K562 (cell line): ENCODE measurements around the gene ADAMTSL2. TPM values are rescaled to one million over a fixed set of nuclear protein-coding genes. Genes with fewer than 3 reads are reported as not detected.
A peak's percentile ranks its signal among the peaks of the same experiment; 100 is the strongest.

ENCODE experiments used
- ATAC-seq: fragments of 200-7000 bp; cut with Tn5 transposase; 3 replicates; pipeline ENCODE4 v1.9.1; 2020; ENCODE audit warnings: moderate library complexity
- Bru-seq: library from RNA; stranded (reverse); fragments of 400-500 nt; gene quantifications from one replicate; lab custom pipeline; 2021; lab: Mats Ljungman, UMichigan
- BruChase-seq, 2 experiments: library from RNA; stranded (reverse); fragments of 400-500 nt; gene quantifications; one replicate each; lab custom pipeline; 2021; lab: Mats Ljungman, UMichigan
- BruUV-seq: library from RNA; stranded (reverse); fragments of 400-500 nt; replicated peaks from 2 replicates; lab custom pipeline; 2021; lab: Mats Ljungman, UMichigan
- CTCF ChIA-PET: fragments of 300-600 bp; formaldehyde crosslinking; extraction: SDS; loops from one replicate; lab custom pipeline; 2021; ENCODE audit warnings: low intra/inter-chr PET ratio; lab: Yijun Ruan, JAX
- POLR2A ChIA-PET: fragments of 300-600, 350-650 bp; sonication (Branson Sonifier 250); formaldehyde crosslinking; extraction: SDS; loops from one replicate; lab custom pipeline; 2021; ENCODE audit warnings: antibody characterized with exemption, inconsistent platforms; lab: Yijun Ruan, JAX
- DNase-seq, 4 experiments: peaks; one replicate each; pipeline versions ENCODE4 v3.0.0 to v3.0.0-alpha.2; 2011 to 2018; ENCODE audit warnings: low spot score in 3 of 4, mixed read lengths in 3 of 4; ENCODE audit errors: extremely low read depth in 1 of 4
- FAIRE-seq: peaks from 2 replicates; lab custom pipeline; 2011; peaks lifted over from hg19 to GRCh38; lab: Jason Lieb, UNC
- H2AFZ ChIP-seq: 2 replicates; pipeline ENCODE4 v1.6.0; 2011; ENCODE audit warnings: low read depth, low read length, control low read depth, inconsistent platforms
- H3K27ac ChIP-seq: fragments of 200-600 bp; 3 replicates; pipeline ENCODE4 v1.8.0; 2011; ENCODE audit warnings: low read depth, mild to moderate bottlenecking, control low read depth, inconsistent platforms, low read length, moderate library complexity, mixed read lengths; ENCODE audit errors: extremely low read depth
- H3K27me3 ChIP-seq, 2 experiments: fragments of 300-600 bp in 1 of 2; 2 replicates in 1 of 2; 3 replicates in 1 of 2; pipeline versions ENCODE4 v1.6.0 to v1.8.0; 2011; ENCODE audit warnings: inconsistent platforms in 2 of 2, low read length in 2 of 2, mild to moderate bottlenecking in 1 of 2, mixed read lengths in 1 of 2, moderate library complexity in 1 of 2; ENCODE audit not compliant: control insufficient read depth in 2 of 2, insufficient read depth in 2 of 2
- H3K36me3 ChIP-seq: fragments of 300-600 bp; 3 replicates; pipeline ENCODE4 v1.8.0; 2011; ENCODE audit warnings: mild to moderate bottlenecking, low read length, inconsistent platforms; ENCODE audit not compliant: control insufficient read depth, insufficient read depth
- H3K4me1 ChIP-seq, 2 experiments: fragments of 200-600 bp in 1 of 2; replicated peaks in 1 of 2; 2 replicates in 1 of 2; 3 replicates in 1 of 2; pipeline versions ENCODE4 v1.5.1 to v1.8.0; 2011; ENCODE audit warnings: inconsistent platforms in 2 of 2, low read length in 2 of 2, mild to moderate bottlenecking in 1 of 2, mixed read lengths in 1 of 2, moderate library complexity in 1 of 2; ENCODE audit not compliant: control insufficient read depth in 2 of 2, insufficient read depth in 2 of 2
- H3K4me2 ChIP-seq: 2 replicates; pipeline ENCODE4 v1.6.1; 2011; ENCODE audit warnings: low read length, control low read depth, inconsistent platforms, mixed read lengths; ENCODE audit not compliant: insufficient read depth
- H3K4me3 ChIP-seq: fragments of 200-600 bp; sonication (generic), shearing (Covaris generic); 2 replicates; pipeline ENCODE4 v1.5.1; 2016; ENCODE audit warnings: control low read depth, inconsistent platforms
- H3K79me2 ChIP-seq: fragments of 200-600 bp; 3 replicates; pipeline ENCODE4 v1.8.0; 2011; ENCODE audit warnings: low read length, inconsistent platforms; ENCODE audit not compliant: control insufficient read depth, insufficient read depth
- H3K9ac ChIP-seq, 2 experiments: 2 replicates each; pipeline versions ENCODE4 v1.6.0 to v1.6.1; 2011; ENCODE audit warnings: low read depth in 2 of 2, low read length in 2 of 2, control low read depth in 1 of 2, inconsistent platforms in 1 of 2, mild to moderate bottlenecking in 1 of 2, mixed read lengths in 1 of 2; ENCODE audit not compliant: insufficient read depth in 1 of 2
- H3K9me1 ChIP-seq: one replicate; pipeline ENCODE4 v1.6.0; 2011; ENCODE audit warnings: inconsistent platforms, mild to moderate bottlenecking, low read length, moderate library complexity; ENCODE audit not compliant: control insufficient read depth, insufficient read depth
- H3K9me3 ChIP-seq: replicated peaks from 2 replicates; pipeline ENCODE4 v1.5.1; 2011; ENCODE audit warnings: low read depth, low read length, inconsistent platforms; ENCODE audit not compliant: control insufficient read depth, insufficient read depth
- H4K20me1 ChIP-seq: replicated peaks from 2 replicates; pipeline ENCODE4 v1.6.1; 2011; ENCODE audit warnings: low read length, inconsistent platforms, mixed read lengths; ENCODE audit not compliant: control insufficient read depth, insufficient read depth
- ATF1 ChIP-seq, 2 experiments: fragments of 450-650 bp in 1 of 2; IDR thresholded peaks; 2 replicates each; pipeline ENCODE4 v1.6.1; 2016; ENCODE audit warnings: missing compliant biosample characterization in 1 of 2, missing genetic modification characterization in 1 of 2
- CHD4 ChIP-seq: fragments of 200-600 bp; sonication (generic); IDR thresholded peaks from 3 replicates; pipeline ENCODE4 v1.6.1; 2012; ENCODE audit warnings: low read depth, mild to moderate bottlenecking, mixed read lengths, low read length, inconsistent platforms; ENCODE audit not compliant: insufficient read depth, insufficient replicate concordance, poor library complexity, severe bottlenecking
- EGR1 ChIP-seq: fragments of 450-650 bp; conservative IDR thresholded peaks from 2 replicates; pipeline ENCODE4 v1.6.1; 2017; ENCODE audit warnings: mild to moderate bottlenecking
- THRAP3 ChIP-seq: fragments of 450-650 bp; IDR thresholded peaks from 2 replicates; pipeline ENCODE4 v1.6.1; 2016; ENCODE audit warnings: mild to moderate bottlenecking, inconsistent platforms, borderline replicate concordance
- WGBS: fragments of 100-300 bp; shearing (Covaris generic); methylation state at CpG from one replicate; pipeline ENCODE4 v1.1.6; 2016; ENCODE audit warnings: low coverage, mixed read lengths; ENCODE audit not compliant: insufficient coverage; ENCODE audit errors: missing lambda C conversion rate; 5-methylcytosine and 5-hydroxymethylcytosine counted together
- in situ Hi-C: fragments of 300-500 bp; cut with MboI; formaldehyde crosslinking; loops from 4 replicates; pipeline ENCODE4 v1.15.0; 2018; ENCODE audit warnings: inconsistent platforms, mixed read lengths
- intact Hi-C: fragments of 100-400 bp; cut with micrococcal nuclease; formaldehyde crosslinking; loops from 2 replicates; pipeline ENCODE4 v1.14.2; 2022
- long read RNA-seq, 3 experiments: library from polyadenylated mRNA in 2 of 3; library from RNA in 1 of 3; unstranded in 2 of 3; stranded (forward) in 1 of 3; transcript quantifications; one replicate each; pipeline ENCODE4 v2.0.0, GENCODE V29; 2019 to 2022
- polyA minus RNA-seq, 3 experiments: library from RNA; depleted of rRNA, polyadenylated mRNA; stranded (reverse); fragments of >200 nt; gene quantifications; 2 replicates each; pipeline ENCODE4 v1.2.3, GENCODE V29; 2011
- polyA plus RNA-seq, 8 experiments: library from polyadenylated mRNA; depleted of rRNA in 4 of 8; stranded (reverse) in 5 of 8; unstranded in 3 of 8; fragments of >200 nt; fragmentation: Nextera tagmentation in 2 of 8; fragmentation: Illumina TruSeq in 1 of 8; extraction: Ambion mirVana in 2 of 8; extraction: Trizol in 1 of 8; gene quantifications; 2 replicates each; pipeline versions ENCODE4 v1.2.1 to v1.2.3, GENCODE V29; 2011 to 2014; ENCODE audit warnings: inconsistent platforms in 1 of 8, missing spikeins in 1 of 8
- total RNA-seq, 7 experiments: library from RNA; depleted of rRNA in 6 of 7; stranded (reverse); fragments of >200 nt in 6 of 7; fragmentation: Illumina TruSeq in 2 of 7; extraction: Trizol in 2 of 7; gene quantifications; 2 replicates each; pipeline versions ENCODE4 v1.2.1 to v1.2.3, GENCODE V29; 2011 to 2021; ENCODE audit warnings: low replicate concordance in 1 of 7
- TF ChIP-seq, protein P1 (sequence below): fragments of 450-650 bp; IDR thresholded peaks from 2 replicates; pipeline ENCODE4 v1.6.1; 2017; ENCODE audit warnings: antibody characterized with exemption

The ADAMTSL2 gene
- 0.07 TPM in 1 of 2 replicates, not detected in the other for total RNA-seq (2011; cell fraction: chromatin; rRNA removed; ENCODE audit: low replicate concordance)
- total RNA-seq (2011; cell fraction: nucleolus; rRNA removed): not detected in 2 replicates
- not detected in 2 replicates for total RNA-seq (2011; cell fraction: nucleoplasm; rRNA removed)
- total RNA-seq (2014; rRNA removed): not detected in 2 replicates
- not detected in 2 replicates for total RNA-seq (2014; rRNA removed; fragmentation: Illumina TruSeq; extraction: Trizol)
- not detected in 2 replicates for total RNA-seq (2015; rRNA removed; fragmentation: Illumina TruSeq; extraction: Trizol)
- total RNA-seq (2021): 0.04 TPM in 1 of 2 replicates, not detected in the other
- polyA plus RNA-seq (2011; rRNA removed): not detected in 2 replicates
- polyA plus RNA-seq (2011; cell fraction: cytosol; rRNA removed): 0.01 TPM in 1 of 2 replicates, not detected in the other
- not detected in 2 replicates for polyA plus RNA-seq (2011; cell fraction: nucleus; rRNA removed)
- 0.04 TPM in 1 of 2 replicates, not detected in the other for polyA plus RNA-seq (2012)
- not detected in 2 replicates for polyA plus RNA-seq (2014; fragmentation: Illumina TruSeq; extraction: Trizol)
- not detected for polyA plus RNA-seq (2014; fragmentation: Nextera tagmentation; extraction: Ambion mirVana)
- polyA plus RNA-seq (2014; rRNA removed): not detected in 2 replicates
- polyA minus RNA-seq (2011; rRNA and poly(A)+ RNA removed): not detected in 2 replicates
- not detected in 2 replicates for polyA minus RNA-seq (2011; cell fraction: cytosol; rRNA and poly(A)+ RNA removed)
- polyA minus RNA-seq (2011; cell fraction: nucleus; rRNA and poly(A)+ RNA removed): not detected in 2 replicates
- percentile 3 among the genes with signal in this experiment for Bru-seq, nascent RNA
- BruChase-seq, experiment 1, labeled RNA remaining after a 2-hour chase: not detected
- percentile 4 among the genes with signal in this experiment for BruChase-seq, experiment 2, labeled RNA remaining after a 6-hour chase
- long read RNA-seq, experiment 1: 0 reads
- long read RNA-seq, experiment 2: 0 reads
- long read RNA-seq, experiment 3: 0 reads

DNA sequence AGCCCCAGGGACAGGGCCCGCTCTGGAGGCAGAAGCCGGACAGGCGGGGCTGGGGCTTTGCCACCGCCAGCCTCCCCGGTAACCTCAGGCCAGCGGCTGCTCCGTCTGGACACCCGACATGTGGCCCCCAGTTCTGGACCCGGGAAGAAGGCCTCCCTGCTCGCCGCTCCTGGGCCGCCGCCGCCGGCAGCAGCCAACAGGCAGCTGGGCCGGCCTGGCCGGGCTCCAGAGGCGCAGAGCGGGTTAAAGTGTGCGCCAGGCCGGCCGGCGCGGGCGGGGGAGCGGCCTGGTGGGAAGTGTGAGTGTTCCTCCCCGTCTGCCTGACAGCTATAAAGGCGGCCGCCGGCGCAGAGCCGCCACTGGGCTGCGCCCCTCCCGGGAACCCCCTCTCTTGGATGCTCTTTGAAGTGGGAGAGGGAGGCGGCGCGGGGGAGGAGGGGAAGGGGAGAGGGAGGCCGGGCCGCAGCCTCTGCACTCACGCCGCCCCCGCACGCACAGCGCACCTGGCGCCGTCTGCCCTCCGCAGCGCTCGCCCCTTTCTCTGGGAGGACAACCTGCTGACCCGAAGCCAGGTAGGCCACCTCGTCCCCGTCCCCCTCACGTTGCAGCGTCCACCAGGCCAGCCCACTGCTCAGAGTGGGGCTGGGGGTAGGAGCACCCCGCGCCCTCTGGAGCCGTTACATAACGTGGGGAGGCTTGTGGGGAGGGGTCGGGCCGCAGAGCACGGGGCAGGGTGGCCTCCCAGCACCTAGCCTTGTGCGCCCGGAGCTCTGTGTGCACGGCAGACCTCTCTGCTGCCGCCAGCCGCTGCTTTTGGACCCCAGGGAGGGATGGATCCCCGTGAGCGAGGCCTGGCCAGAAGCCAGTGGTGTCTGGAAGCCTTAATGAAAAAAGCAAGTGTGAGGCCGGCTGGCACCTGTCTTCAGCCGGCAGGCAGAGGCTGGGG lies at the start of gene ADAMTSL2:
Gene ADAMTSL2, plus strand, starts transcription at position 359 of the 946 bp plus-strand sequence. CDS start 2,009 bp downstream, outside the sequence.
- Histone ChIP-seq H3K9me3 (no peaks in the 10 kb centered on the region), H3K27me3 (peaks cover 40 to 93% of the 10 kb centered on the region in 2 experiments; a peak in 4 of 5 replicates), H3K4me1 (peaks cover 0 to 35% of the 10 kb centered on the region in 2 experiments; a peak in 2 of 5 replicates), H3K4me2 (no peak within 1 kb of the TSS), H2AFZ (no peak within 1 kb of the TSS), H3K4me3 (no peak within 1 kb of the TSS), H3K27ac (no peak within 1 kb of the TSS), H3K9me1 (no peaks in the 10 kb centered on the region), H3K36me3 (no peaks in the 10 kb centered on the region), H3K79me2 (no peaks in the 10 kb centered on the region), H4K20me1 (peaks cover 34% of the 10 kb centered on the region), H3K9ac (no peak within 1 kb of the TSS)
- in situ Hi-C loops (loop anchor here (5.0 kb wide), 1 partner anchor 198 kb away; no protein-coding TSS in a partner anchor), intact Hi-C loops (no loop called here)
- 3% methylated on average over 28 of the region's 70 CpGs for WGBS
- peak; percentile 18; the same call in 1 of the 3 replicates for ATAC-seq
- peak in 3 of 4 experiments; percentile 26 to 53 (median 40) for DNase-seq
- TF ChIP-seq CHD4: no peak
- TF ChIP-seq, protein P1, sequence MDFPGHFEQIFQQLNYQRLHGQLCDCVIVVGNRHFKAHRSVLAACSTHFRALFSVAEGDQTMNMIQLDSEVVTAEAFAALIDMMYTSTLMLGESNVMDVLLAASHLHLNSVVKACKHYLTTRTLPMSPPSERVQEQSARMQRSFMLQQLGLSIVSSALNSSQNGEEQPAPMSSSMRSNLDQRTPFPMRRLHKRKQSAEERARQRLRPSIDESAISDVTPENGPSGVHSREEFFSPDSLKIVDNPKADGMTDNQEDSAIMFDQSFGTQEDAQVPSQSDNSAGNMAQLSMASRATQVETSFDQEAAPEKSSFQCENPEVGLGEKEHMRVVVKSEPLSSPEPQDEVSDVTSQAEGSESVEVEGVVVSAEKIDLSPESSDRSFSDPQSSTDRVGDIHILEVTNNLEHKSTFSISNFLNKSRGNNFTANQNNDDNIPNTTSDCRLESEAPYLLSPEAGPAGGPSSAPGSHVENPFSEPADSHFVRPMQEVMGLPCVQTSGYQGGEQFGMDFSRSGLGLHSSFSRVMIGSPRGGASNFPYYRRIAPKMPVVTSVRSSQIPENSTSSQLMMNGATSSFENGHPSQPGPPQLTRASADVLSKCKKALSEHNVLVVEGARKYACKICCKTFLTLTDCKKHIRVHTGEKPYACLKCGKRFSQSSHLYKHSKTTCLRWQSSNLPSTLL: no peak
- TF ChIP-seq EGR1: peak; percentile 30; the same call in 1 of the 2 replicates
- no peak for TF ChIP-seq THRAP3
- no peak for TF ChIP-seq ATF1 (CRISPR knock-in tag; IDR thresholded peaks at IDR 0.05)
- no peak for TF ChIP-seq ATF1 (tag; IDR thresholded peaks at IDR 0.05)
- FAIRE-seq: no peak
- ChIA-PET POLR2A (interaction anchor here (1.2 kb wide), 1 partner anchor 9 kb away, joined by 4 read pairs; no protein-coding TSS in a partner anchor), CTCF (no interaction called here)
- BruUV-seq: no TSS peak
